Activated naive CD4-positive, alpha-beta T cell (primary cell): ENCODE data around the gene SLC11A1.

Experiments used
- DNase-seq, 4 experiments: peaks; one replicate each; lab custom pipeline; 2025; lab: John Stamatoyannopoulos, UW

SLC11A1 gene, protein sequence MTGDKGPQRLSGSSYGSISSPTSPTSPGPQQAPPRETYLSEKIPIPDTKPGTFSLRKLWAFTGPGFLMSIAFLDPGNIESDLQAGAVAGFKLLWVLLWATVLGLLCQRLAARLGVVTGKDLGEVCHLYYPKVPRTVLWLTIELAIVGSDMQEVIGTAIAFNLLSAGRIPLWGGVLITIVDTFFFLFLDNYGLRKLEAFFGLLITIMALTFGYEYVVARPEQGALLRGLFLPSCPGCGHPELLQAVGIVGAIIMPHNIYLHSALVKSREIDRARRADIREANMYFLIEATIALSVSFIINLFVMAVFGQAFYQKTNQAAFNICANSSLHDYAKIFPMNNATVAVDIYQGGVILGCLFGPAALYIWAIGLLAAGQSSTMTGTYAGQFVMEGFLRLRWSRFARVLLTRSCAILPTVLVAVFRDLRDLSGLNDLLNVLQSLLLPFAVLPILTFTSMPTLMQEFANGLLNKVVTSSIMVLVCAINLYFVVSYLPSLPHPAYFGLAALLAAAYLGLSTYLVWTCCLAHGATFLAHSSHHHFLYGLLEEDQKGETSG

DNA sequence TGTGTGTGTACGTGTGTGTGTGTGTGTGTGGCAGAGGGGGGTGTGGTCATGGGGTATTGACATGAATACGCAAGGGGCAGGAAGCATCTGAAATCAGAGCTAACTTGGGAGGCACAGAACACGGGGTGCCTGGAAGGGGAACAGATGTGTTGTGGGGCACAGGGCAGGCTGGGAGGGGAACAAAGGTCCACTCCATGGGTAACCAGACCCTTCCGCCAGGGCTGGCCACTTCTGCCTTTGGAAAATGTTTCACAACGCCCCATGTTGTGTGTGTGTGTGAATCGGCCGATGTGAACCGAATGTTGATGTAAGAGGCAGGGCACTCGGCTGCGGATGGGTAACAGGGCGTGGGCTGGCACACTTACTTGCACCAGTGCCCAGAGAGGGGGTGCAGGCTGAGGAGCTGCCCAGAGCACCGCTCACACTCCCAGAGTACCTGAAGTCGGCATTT lies at the start of gene SLC11A1:
Gene SLC11A1, plus strand, starts transcription at position 358 of the 451 bp plus-strand sequence. CDS start 96 bp downstream, outside the sequence.
- DNase-seq, result no peak

DNA sequence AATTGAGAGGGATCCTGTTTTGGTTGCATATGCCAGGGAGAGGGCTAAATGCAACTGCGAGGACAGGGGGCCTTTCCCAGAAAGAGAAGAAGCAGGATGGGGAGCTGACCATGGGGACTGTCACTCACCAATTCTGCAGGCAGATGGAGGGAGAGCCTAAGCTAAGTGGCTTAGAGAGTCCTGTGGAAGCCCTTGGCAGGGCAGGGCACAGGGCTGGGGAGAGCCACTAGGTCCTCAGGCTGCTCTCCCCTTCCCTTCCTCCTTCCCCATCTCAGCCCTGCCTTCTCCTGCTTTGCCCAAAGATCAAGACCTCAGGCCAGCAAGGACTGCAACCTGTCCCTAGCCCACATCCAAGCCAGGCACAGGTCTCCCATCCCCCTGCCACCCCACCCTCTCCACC lies 49.8 kb upstream of the SLC11A1 start:
- no peak for DNase-seq

GRCh38 chr2:218332920-218333645 lies 49.0 kb upstream of the SLC11A1 start:
- DNase-seq, result no peak

DNA sequence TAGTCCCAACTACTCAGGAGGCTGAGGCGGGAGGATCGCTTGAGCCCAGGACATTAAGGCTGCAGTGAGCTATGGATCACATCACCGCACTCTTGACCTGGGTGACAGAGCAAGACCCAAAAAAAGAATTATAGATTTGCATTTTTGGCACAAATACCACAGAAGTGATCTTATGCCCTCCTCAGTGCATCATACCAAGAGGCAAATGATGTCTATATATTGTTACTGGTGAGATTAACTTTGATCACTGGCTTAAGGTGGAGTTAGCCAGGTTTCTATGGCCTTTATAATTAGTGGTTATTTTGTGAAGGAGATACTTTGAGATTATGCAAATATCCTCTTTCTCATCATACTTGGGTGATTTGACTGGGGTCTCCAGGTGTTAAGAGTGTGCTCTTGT lies 47.5 kb upstream of the SLC11A1 start:
- DNase-seq, result no peak

GRCh38 chr2:218340656-218341055 lies 41.4 kb upstream of the SLC11A1 start:
- DNase-seq, result no peak

- no peak for DNase-seq
These were observed 40.7 kb upstream of the SLC11A1 start for GRCh38 chr2:218341381-218341780.

DNA sequence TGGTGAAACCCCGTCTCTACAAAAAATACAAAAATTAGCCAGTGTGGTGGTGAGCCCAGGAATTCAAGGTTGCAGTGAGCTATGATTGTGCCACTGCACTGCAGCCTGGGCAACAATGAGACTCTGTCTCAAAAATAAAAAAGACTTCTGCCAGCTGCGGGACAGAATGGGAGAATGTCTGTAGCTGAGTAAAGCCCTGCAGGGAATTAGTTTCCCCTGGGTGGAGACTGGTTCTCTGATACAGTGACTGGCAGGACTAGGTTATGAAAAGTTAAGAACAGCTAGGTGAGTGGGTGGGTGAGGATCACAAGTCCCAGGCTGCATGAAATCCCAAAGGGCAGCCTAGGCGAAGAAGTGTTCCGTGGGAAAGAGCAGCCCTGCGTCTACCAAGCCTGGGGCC lies 39.2 kb upstream of the SLC11A1 start:
- no peak for DNase-seq

- no peak for DNase-seq
These were observed 38.5 kb upstream of the SLC11A1 start for GRCh38 chr2:218343591-218343990.

DNA sequence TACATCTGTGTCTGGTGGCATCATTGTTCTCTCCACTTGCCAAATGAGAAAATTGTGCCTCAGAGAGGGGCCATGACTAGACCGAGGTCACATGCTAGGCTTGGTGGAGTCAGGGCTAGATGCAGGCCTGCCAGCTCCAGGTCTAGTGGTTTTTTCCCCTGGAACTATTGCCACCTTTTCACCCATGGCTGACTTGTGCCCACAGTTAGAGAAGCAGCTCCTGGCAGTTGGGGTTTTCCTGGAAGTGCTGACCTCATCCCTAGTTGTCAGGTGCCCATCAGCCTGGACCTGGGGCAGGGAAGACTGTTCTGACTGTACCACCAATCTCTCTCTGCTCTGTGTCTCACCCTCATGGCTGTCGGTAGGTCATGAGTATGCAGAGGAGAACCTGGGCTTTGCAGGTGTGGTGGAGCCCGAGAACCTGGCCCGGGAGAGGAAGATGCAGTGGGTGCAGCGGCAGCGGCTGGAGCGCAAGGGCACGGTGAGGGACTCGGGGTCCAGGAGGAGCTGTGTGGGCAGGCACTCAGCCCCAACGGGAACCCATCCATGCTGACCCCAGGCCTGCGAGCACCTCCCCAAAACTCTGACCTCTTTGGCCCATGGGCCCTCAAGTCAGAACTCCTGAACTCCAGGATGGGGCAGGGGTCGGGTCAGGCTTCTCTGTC lies 37.9 kb upstream of the SLC11A1 start:
- no peak for DNase-seq

DNA sequence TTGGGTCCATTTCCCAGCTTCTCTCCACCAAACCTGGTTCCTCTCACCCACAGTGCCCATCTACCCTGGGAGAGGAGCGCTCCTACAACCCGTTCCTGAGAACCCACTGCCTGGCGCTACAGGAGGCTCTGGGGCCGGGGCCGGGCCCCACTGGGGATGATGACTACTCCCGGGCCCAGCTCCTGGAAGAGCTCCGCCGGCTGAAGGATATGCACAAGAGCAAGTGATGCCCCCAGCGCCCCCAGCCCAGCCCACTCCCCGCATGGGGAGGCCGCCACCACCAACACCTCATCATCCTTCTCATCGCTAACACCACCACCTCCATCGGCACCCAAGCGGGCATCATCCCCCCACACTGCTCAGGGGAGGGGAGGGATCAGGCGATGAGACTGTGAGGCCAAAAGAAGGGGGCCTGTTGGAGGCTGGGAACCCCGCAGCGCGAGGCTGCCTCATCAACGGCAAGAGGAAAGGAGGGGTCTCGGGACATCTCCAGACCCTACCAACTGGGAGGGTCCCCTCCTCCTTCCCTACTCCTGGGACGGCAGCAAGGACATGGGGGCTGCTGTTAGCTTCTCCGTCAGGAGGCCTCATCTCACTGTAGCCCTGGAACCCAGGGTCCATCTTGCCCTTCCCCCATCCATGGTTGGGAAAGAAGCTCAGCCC lies 37.2 kb upstream of the SLC11A1 start:
- no peak for DNase-seq

- DNase-seq, result no peak
These were observed 36.4 kb upstream of the SLC11A1 start for GRCh38 chr2:218345491-218346236.

DNA sequence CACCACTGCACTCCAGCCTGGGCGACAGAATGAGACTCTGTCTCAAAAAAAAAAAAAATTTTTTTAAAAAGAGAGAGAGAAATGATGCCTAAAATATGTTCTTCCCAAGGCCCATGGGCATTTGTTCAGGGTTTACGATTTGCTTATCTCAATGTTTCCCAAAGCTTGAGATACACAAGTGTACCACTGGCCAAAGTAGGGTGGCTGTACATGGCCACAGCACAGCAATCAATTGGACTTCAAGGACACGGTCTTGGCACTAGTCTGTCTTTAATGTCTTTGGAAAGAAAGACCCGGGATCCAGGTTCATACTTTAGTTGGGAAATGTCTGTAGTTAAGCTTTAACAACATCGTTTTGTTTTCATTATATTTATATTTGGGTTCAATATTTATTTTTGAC lies 34.9 kb upstream of the SLC11A1 start:
- DNase-seq, result no peak

DNA sequence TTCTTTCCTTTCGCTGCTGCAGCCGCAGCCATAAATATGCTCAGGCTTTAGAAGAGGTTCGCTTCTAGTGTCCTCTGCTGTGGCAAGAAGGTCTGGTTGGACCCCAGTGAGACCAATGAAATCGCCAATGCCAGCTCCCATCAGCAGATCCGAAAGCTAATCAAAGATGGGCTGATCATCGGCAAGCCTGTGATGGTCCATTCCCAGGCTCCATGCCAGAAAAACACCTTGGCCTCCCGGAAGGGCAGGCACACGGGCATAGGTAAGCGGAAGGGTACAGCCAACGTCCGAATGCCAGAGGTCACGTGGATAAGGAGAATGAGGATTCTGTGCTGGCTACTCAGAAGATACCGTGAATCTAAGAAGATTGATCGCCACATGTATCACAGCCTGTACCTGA lies 28.0 kb upstream of the SLC11A1 start:
- no peak for DNase-seq

GRCh38 chr2:218354850-218355443 lies 27.1 kb upstream of the SLC11A1 start:
- no peak for DNase-seq

GRCh38 chr2:218357236-218358177 lies 24.6 kb upstream of the SLC11A1 start:
- DNase-seq, result no peak

GRCh38 chr2:218360453-218360852 lies 21.6 kb upstream of the SLC11A1 start:
- DNase-seq, result no peak

- DNase-seq, result no peak
These were observed 19.5 kb upstream of the SLC11A1 start for GRCh38 chr2:218362606-218363005.

GRCh38 chr2:218363736-218364135 lies 18.3 kb upstream of the SLC11A1 start:
- DNase-seq, result no peak

DNA sequence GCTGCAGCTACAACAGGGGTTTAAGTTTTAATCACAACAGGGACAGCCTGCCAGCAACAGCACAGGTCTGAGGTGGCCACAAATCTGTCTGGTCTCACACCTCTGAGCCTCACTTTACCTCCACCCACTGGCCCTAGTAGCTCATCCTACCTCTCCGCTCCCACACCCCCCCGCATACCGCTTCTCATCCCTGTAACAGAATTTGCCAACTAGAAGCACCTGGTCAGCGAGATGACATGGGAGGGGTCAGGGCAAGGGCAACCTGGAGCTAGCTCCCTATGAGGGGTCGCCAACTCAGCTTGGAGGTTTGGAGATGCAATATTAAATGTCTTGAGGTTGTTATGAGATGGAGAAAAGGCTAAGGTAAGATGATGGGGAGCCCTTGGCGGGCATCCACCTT lies 17.9 kb upstream of the SLC11A1 start:
- no peak for DNase-seq
